GM23248 (cell line): ENCODE results near the gene IQSEC1.

Experiments
- EZH2 ChIP-seq: fragments of 200-600 bp; sonication (generic); IDR thresholded peaks from 2 replicates; pipeline ENCODE4 v1.6.1; 2018; ENCODE audit warnings: antibody characterized with exemption, mild to moderate bottlenecking; ENCODE audit not compliant: insufficient read depth, poor library complexity, severe bottlenecking
- EZH2phosphoT487 ChIP-seq: fragments of 200-600 bp; sonication (generic); IDR thresholded peaks from 2 replicates; pipeline ENCODE4 v1.6.1; 2018; ENCODE audit warnings: antibody characterized with exemption, moderate library complexity, mild to moderate bottlenecking, low read depth; ENCODE audit not compliant: insufficient read depth

DNA sequence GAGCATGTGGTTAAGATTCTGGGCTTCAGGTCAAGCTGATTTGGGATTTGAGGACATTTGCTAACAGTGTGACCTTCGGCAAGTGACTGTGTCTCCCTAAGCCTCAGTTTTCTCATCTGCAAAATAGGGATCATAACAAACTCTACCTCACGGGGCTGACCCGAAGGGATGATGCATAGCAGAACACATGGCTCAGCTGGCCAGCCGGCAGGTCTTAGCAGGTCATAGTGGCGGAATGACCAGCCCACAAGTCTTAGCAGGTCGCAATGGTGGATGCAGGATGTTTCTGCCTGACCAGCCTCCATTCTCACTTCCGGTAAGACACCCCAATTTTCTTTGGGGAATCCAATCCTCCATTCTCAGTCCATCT, 63.3 kb downstream of the IQSEC1 start:
- no peak for TF ChIP-seq EZH2
- no peak for TF ChIP-seq EZH2phosphoT487
